Kidney (tissue), 14 donors: ENCODE data around the gene CRIP3. TPM values are rescaled to one million over a fixed set of nuclear protein-coding genes. Genes with fewer than 3 reads are reported as not detected.

Source experiments
- DNase-seq, 5 donors: peaks; one replicate each; pipeline ENCODE4 v3.0.0-alpha.2; 2013 to 2020
- FAIRE-seq: peaks from 2 replicates; lab custom pipeline; 2012; peaks lifted over from hg19 to GRCh38; lab: Jason Lieb, UNC
- H3K27ac ChIP-seq, 2 donors: one replicate each; pipeline ENCODE4 v1.7.0; 2013; ENCODE audit warnings: low read depth in 2 of 2, low read length in 2 of 2, inconsistent platforms in 1 of 2
- H3K27me3 ChIP-seq: one replicate; pipeline ENCODE4 v1.7.1; 2013; ENCODE audit warnings: low read length, inconsistent platforms; ENCODE audit not compliant: control insufficient read depth, insufficient read depth
- H3K36me3 ChIP-seq, 3 donors: one replicate each; pipeline versions ENCODE4 v1.7.0 to v1.7.1; 2013; ENCODE audit warnings: low read length in 3 of 3, control low read depth in 1 of 3, inconsistent platforms in 1 of 3; ENCODE audit not compliant: insufficient read depth in 3 of 3, control insufficient read depth in 2 of 3
- H3K4me1 ChIP-seq, 3 donors: one replicate each; pipeline versions ENCODE4 v1.7.0 to v1.7.1; 2013; ENCODE audit warnings: low read length in 3 of 3, inconsistent platforms in 1 of 3, low read depth in 1 of 3; ENCODE audit not compliant: control insufficient read depth in 2 of 3, insufficient read depth in 2 of 3
- H3K4me3 ChIP-seq, 3 donors: one replicate each; pipeline versions ENCODE4 v1.7.0 to v1.8.1; 2013; ENCODE audit warnings: low read length in 3 of 3, control low read depth in 1 of 3, inconsistent platforms in 1 of 3
- H3K9ac ChIP-seq, 3 donors: one replicate each; pipeline versions ENCODE4 v1.7.0 to v1.7.1; 2013; ENCODE audit warnings: low read length in 3 of 3, control low read depth in 1 of 3, inconsistent platforms in 1 of 3
- H3K9me3 ChIP-seq, 3 donors: one replicate each; pipeline versions ENCODE4 v1.7.0 to v1.7.1; 2013; ENCODE audit warnings: low read length in 3 of 3, control low read depth in 1 of 3, inconsistent platforms in 1 of 3; ENCODE audit not compliant: control insufficient read depth in 2 of 3, insufficient read depth in 1 of 3
- CTCF ChIP-seq: IDR thresholded peaks from 3 replicates; pipeline ENCODE4 v1.5.1; 2012; ENCODE audit warnings: mild to moderate bottlenecking, moderate library complexity, borderline replicate concordance; ENCODE audit not compliant: insufficient read depth; ENCODE audit errors: extremely low read depth
- intact Hi-C: fragments of 100-400 bp; cut with DNase I; formaldehyde crosslinking; loops from one replicate; pipeline ENCODE4 v1.11.1; 2022
- polyA plus RNA-seq: library from polyadenylated mRNA; stranded (reverse); fragments of 350-450 nt; fragmentation: Illumina TruSeq; extraction: RNeasy Lipid Tissue Mini Kit (QIAGEN cat#74804); gene quantifications from one replicate; pipeline ENCODE4 v1.2.3, GENCODE V29; 2014; ENCODE audit warnings: low read depth, low replicate concordance; ENCODE audit not compliant: insufficient read depth
- total RNA-seq: library from RNA; stranded (reverse); fragmentation: NEBNext Ultra II Directional; extraction: Animal tissue kit (Norgen Biotek cat#: 25700); gene quantifications from one replicate; pipeline ENCODE4 v1.2.1, GENCODE V29; 2021
- donor health status: control.
- donor health status: control.
- donor health status: control.
- donor health status: control.
- donor health status: control.
- donor health status: DM: yes; HTN: yes; CAD: no.
- donor health status: Normal renal cell carcinoma (clear cell type).

CRIP3 gene
- total and polyA plus RNA-seq, 2 donors from 2014 or later, result 5.6 to 14.3 TPM

DNA sequence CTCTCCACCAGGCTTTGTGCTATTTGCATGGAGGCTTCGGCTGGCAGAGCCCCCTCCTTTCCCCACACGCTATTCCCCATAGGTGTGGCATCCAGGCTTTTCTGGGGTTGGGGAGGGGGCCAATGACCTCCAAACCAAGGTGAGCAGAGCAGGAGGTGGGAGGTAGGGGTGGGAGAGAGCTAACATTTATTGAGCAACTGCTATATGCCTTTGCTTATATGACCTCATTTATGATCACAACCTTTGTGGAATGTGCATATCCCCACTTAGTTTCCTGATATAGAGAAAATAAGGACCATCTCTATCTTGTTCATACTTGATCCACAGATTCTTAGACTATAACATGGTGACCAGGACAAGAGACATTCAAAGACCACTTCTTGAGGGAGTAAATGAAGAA is 28.4 kb downstream of the CRIP3 start:
- no peaks in the 10 kb centered on the region for H3K36me3 ChIP-seq
- FAIRE-seq (no peak), DNase-seq (no peak)
- no peak overlapping the region for H3K9ac ChIP-seq
- peaks cover 0 to 15% (median 4%) of the 10 kb centered on the region in 3 donors for H3K4me1 ChIP-seq
- no peaks in the 10 kb centered on the region for H3K9me3 ChIP-seq
- TF ChIP-seq CTCF, result no peak
- no peak overlapping the region for H3K27ac ChIP-seq
- no peak overlapping the region for H3K4me3 ChIP-seq
- intact Hi-C loops, result no loop called here
- peaks cover 2% of the 10 kb centered on the region for H3K27me3 ChIP-seq

DNA sequence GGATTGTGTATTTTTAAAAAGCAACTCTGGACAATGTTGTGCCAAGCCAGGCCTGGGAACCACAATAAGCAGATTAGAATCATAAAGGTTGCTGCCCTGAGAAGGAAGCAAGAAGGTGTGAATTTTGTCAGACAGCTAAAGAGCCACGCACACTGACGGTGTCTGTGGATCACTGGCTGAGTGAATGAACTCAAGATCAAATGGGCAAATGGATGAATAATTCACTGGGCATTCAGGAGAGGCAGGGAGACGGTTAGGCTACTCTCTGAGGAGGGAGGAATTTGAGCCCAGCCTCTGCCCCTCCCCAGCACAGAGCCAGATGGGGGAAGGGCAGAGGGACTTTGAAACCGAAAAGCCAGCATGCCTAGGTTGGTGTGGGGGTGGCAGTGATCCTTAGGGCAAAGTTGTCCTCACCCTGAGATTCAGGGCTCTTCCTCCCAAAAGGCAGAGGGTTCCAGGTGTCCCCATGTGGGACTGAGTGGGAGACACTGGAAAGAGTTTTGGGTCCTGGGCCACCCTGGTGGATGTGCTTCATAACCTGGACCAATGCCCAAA is 30.0 kb downstream of the CRIP3 start:
- intact Hi-C loops, result no loop called here
- peak in 2 of 5 donors; percentile 54 to 81 for DNase-seq
- H3K4me1 ChIP-seq, result peaks cover 0 to 15% (median 9%) of the 10 kb centered on the region in 3 donors
- peak overlapping the region; percentile 49 to 74 for H3K27ac ChIP-seq
- no peaks in the 10 kb centered on the region for H3K9me3 ChIP-seq
- peak overlapping the region in 1 of 3 donors; percentile 2 for H3K4me3 ChIP-seq
- FAIRE-seq, result no peak
- no peaks in the 10 kb centered on the region for H3K36me3 ChIP-seq
- H3K27me3 ChIP-seq, result peaks cover 2% of the 10 kb centered on the region
- TF ChIP-seq CTCF, result no peak
- H3K9ac ChIP-seq, result no peak overlapping the region

DNA sequence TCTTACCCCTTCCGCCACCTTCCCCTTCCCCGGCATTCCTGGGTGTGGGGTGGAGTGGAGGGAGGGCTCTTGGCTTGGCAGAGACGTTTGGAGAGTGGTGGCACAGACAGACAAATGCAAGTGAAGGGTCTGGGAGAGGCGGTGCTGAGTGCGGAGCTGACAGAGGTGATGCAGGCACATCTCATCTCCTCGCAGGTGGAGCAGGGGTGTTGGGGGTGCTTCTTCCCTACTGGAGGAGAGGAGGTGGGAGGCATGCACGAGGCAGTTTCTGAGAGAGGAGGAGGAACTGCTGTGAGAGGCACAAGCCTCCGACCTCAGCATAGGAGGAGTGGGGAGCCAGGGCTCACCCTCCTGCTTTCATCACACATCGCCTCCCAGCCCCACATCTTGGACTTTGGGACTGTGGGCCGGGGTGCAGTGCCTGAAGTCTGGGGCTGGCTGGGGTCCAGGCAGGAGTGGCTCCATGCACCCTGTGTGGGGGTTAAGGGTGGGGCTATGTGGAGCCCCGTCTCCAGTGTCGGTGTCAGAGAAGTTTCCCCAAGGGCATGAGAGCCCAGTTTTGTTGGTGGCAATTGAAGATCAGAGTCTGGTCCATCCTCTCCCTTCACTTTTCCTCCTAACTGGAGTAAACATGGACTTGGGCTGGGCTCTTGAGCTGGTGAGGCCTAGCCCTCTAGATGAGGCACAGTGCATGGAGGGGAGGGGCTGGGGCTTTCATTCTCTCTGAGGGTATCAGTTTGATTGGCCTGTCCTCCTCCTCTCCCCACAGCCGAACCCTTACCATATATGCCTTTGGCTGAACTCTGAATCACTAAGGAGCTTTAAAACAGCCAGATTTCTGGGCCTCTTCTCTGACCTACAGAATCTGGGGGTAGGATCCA is 30.7 kb downstream of the CRIP3 start:
- intact Hi-C loops, result no loop called here
- peak in 1 of 5 donors; percentile 33 for DNase-seq

More for the DNA sequence above, 30.7 kb downstream of the CRIP3 start:
- Histone ChIP-seq H3K36me3 (no peaks in the 10 kb centered on the region), H3K27me3 (peaks cover 2% of the 10 kb centered on the region), H3K9me3 (no peaks in the 10 kb centered on the region), H3K4me1 (peaks cover 0 to 15% (median 9%) of the 10 kb centered on the region in 3 donors), H3K9ac (peak overlapping the region in 1 of 3 donors; percentile 12), H3K27ac (peak overlapping the region; percentile 78 to 82), H3K4me3 (peak overlapping the region in 1 of 3 donors; percentile 29)
- FAIRE-seq, result no peak
- TF ChIP-seq CTCF, result no peak
